GM13976 (cell line): ENCODE data around the gene NABP1.

ENCODE experiments used
- DNase-seq: peaks from one replicate; pipeline ENCODE4 v3.0.0; 2012; ENCODE audit warnings: low spot score
- CTCF ChIP-seq: IDR thresholded peaks from 2 replicates; pipeline ENCODE4 v1.5.1; 2012; ENCODE audit warnings: borderline replicate concordance, mild to moderate bottlenecking; ENCODE audit not compliant: insufficient read depth; ENCODE audit errors: extremely low read depth, missing control alignments, control extremely low read depth
- in situ Hi-C: fragments of 300-500 bp; cut with MboI; formaldehyde crosslinking; loops from one replicate; pipeline ENCODE4 v1.12.0; 2022; ENCODE audit warnings: low sequenced_read_pairs, mixed read lengths, inconsistent platforms; ENCODE audit not compliant: unreplicated experiment

NABP1 gene

GRCh38 chr2:191688934-191689695 is 11.2 kb downstream of the NABP1 start:
- no peak for DNase-seq
- TF ChIP-seq CTCF = no peak
- in situ Hi-C loops = no loop called here

GRCh38 chr2:191690327-191690726 is 12.4 kb downstream of the NABP1 start:
- in situ Hi-C loops = loop anchor here (5.0 kb wide), 1 partner anchor 123 kb away; no protein-coding TSS in a partner anchor

GRCh38 chr2:191691016-191691735 is 13.2 kb downstream of the NABP1 start:
- in situ Hi-C loops = loop anchor here (5.0 kb wide), 1 partner anchor 124 kb away; no protein-coding TSS in a partner anchor
- TF ChIP-seq CTCF = peak; percentile 51

More at GRCh38 chr2:191690327-191690726, 12.4 kb downstream of the NABP1 start:
- DNase-seq = no peak
- TF ChIP-seq CTCF = no peak

GRCh38 chr2:191691898-191692297 is 14.0 kb downstream of the NABP1 start:
- no peak for TF ChIP-seq CTCF
- in situ Hi-C loops = loop anchor here (5.0 kb wide), 1 partner anchor 125 kb away; no protein-coding TSS in a partner anchor
- no peak for DNase-seq

More at GRCh38 chr2:191691016-191691735, 13.2 kb downstream of the NABP1 start:
- peak; percentile 66 for DNase-seq

GRCh38 chr2:191692502-191693115 is 14.7 kb downstream of the NABP1 start:
- TF ChIP-seq CTCF = no peak
- no peak for DNase-seq
- in situ Hi-C loops = loop anchor here (5.0 kb wide), 1 partner anchor 125 kb away; no protein-coding TSS in a partner anchor

- in situ Hi-C loops = loop anchor here (5.0 kb wide), 1 partner anchor 126 kb away; no protein-coding TSS in a partner anchor
- DNase-seq = no peak
- TF ChIP-seq CTCF = no peak
Measured at GRCh38 chr2:191693166-191693565, 15.2 kb downstream of the NABP1 start.
